ENCODE results near the gene KCNT1.

Gene KCNT1

DNA sequence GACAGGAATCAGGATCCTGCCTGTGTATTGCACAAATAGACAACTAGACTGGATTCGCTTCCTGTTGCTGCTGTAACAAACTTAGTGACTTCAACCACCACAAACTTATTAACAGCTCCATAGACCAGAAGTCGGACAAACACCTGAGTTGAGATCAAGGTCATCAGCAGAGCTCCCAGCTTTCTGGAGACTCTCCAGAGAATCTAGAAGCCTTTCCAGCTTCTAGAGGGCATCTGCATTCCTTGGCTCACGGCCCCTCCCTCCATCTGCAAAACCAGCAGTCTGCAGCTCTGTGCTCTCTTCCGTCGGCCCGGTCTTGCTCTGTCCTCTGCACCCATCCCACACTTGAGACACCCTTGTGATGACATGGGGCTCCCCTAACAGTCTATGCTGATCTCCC is 99.1 kb downstream of the KCNT1 start:
- no peak for DNase-seq (ENCODE audit: low read depth)
- H3K4me3 ChIP-seq (replicated peaks; ENCODE audit: low read depth, low read length) = no peak overlapping the region
- TF ChIP-seq, protein P1, sequence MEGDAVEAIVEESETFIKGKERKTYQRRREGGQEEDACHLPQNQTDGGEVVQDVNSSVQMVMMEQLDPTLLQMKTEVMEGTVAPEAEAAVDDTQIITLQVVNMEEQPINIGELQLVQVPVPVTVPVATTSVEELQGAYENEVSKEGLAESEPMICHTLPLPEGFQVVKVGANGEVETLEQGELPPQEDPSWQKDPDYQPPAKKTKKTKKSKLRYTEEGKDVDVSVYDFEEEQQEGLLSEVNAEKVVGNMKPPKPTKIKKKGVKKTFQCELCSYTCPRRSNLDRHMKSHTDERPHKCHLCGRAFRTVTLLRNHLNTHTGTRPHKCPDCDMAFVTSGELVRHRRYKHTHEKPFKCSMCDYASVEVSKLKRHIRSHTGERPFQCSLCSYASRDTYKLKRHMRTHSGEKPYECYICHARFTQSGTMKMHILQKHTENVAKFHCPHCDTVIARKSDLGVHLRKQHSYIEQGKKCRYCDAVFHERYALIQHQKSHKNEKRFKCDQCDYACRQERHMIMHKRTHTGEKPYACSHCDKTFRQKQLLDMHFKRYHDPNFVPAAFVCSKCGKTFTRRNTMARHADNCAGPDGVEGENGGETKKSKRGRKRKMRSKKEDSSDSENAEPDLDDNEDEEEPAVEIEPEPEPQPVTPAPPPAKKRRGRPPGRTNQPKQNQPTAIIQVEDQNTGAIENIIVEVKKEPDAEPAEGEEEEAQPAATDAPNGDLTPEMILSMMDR (IDR thresholded peaks at IDR 0.05; ENCODE audit: low read length, missing control alignments) = no peak

GRCh38 chr9:135802876-135803419 is 101.0 kb downstream of the KCNT1 start:
- DNase-seq (ENCODE audit: low read depth) = no peak
- TF ChIP-seq, protein P1 (IDR thresholded peaks at IDR 0.05; ENCODE audit: low read length, missing control alignments) = no peak
- H3K4me3 ChIP-seq (replicated peaks; ENCODE audit: low read depth, low read length) = no peak overlapping the region

DNA sequence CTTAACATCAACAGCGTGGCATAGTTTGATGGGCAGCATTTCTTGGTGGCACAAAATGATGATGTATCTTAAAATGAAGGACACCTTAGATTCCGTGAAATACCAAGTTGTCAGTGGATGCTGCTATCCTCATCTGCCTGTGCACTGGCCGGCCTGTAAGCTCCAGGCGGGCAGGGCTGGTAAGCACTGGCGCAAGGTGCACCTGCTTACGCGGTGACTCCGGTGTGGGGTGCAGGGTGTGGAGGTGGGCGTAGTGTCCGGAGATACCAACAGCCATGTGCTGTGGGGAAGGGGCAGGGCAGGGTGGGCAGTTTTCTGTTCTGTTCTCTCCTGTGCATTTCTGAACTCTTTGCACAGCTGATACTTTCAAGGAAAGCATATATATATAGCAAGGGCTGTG is 101.5 kb downstream of the KCNT1 start:
- H3K4me3 ChIP-seq (replicated peaks; ENCODE audit: low read depth, low read length) = no peak overlapping the region
- TF ChIP-seq, protein P1 (IDR thresholded peaks at IDR 0.05; ENCODE audit: low read length, missing control alignments) = no peak
- no peak for DNase-seq (ENCODE audit: low read depth)

DNA sequence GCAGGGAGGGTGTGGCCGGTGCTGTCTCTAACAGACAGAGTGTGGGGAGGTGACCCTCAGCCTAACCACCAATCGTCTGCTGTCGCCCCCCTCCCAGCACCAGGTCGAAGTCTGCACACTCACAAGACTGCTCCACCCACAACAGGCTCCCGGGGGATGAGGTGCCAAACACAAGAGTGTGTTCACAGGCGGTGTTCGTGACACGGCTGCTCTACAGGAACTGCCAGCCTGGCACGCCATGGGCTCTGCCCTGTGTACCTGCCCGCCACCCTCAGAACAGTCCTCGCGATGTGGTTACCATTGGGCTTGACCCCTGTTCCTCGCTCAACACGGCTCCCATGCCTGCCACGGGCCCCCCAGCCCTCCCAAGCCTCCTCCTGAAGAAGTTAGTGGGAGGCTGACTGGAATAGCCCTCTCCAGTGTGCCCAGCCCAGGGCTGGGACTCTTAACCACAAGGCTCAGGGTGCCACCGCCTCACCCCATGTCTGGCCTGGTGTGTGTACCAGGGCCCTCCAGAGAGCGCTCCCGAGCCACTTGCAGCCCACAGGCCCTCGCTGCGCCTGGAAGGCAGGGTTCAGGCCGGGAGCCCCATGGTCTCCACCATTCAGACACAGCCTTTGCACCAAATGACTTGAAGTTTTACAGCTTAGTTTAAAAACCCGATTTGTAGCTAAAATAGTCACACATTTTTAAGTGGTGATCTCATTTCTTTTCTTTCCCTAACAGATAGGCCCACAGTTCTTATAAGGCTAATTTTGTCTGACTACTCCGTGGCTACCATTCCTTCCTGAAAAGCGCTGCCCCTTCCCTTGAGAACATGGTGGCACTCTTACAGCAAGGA is 102.8 kb downstream of the KCNT1 start:
- TF ChIP-seq, protein P1 (IDR thresholded peaks at IDR 0.05; ENCODE audit: low read length, missing control alignments) = no peak
- no peak overlapping the region for H3K4me3 ChIP-seq (replicated peaks; ENCODE audit: low read depth, low read length)
- no peak for DNase-seq (ENCODE audit: low read depth)

DNA sequence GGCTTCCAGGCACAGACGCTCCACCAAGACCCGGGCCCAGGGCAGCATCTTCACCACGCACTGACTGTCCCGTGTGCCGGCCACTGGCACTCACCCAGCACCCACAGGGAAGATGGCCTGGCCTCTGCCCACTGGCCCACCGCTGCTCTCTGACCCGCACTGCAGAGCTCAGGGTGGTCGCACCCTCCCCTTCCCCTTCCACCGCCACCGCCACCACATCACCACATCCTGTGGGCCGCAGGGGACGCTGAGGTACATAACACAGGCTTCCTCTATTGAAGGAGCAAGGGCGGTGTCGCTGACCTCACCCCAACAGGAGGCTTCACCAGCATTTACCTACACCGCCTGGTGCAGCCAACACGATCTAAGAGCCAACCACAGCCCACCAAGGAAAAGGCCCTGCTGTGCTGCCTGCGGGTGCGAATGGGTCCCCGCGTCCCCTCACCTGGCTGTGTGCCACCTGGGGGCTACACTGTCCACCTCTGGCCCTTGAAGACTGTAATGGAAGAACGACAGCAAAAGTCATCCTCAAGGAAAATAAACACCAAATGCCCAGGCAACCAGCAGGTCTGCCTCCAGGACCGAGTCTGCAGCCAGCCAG is 103.5 kb downstream of the KCNT1 start:
- no peak for DNase-seq (ENCODE audit: low read depth)
- TF ChIP-seq, protein P1 (IDR thresholded peaks at IDR 0.05; ENCODE audit: low read length, missing control alignments) = no peak
- H3K4me3 ChIP-seq (replicated peaks; ENCODE audit: low read depth, low read length) = no peak overlapping the region

DNA sequence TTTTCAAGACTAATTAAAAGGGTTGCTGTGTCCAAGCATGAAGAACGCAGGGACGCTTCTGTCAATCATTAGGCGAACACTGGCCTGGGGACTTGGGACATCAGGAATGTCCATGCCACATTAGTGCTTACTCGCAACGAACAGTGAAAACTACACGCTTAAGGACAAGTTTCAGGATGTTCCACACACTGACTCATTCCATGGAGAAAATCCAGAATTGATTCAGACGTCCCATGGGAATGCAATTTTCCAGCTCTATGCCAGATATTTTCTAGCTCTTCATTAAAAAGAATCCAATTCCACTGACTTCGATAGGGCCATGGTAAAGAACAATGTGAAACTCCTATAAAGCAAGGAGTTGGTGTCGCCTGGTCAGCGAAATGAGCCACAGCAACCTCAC is 107.2 kb downstream of the KCNT1 start:
- peak; percentile 77 for DNase-seq (ENCODE audit: low read depth)
- H3K4me3 ChIP-seq (replicated peaks; ENCODE audit: low read depth, low read length) = no peak overlapping the region

More for the DNA sequence above, 107.2 kb downstream of the KCNT1 start:
- TF ChIP-seq, protein P1 (IDR thresholded peaks at IDR 0.05; ENCODE audit: low read length, missing control alignments) = no peak
